Upper lobe of right lung (tissue), 1 donor: ENCODE data around the gene LDLRAD3. TPM values are rescaled to one million over a fixed set of nuclear protein-coding genes. Genes with fewer than 3 reads are reported as not detected.

Experiments used
- ATAC-seq: fragments of 200-7000 bp; cut with Tn5 transposase; one replicate; pipeline ENCODE4 v1.9.1; 2020; ENCODE audit warnings: mild to moderate bottlenecking, moderate library complexity
- DNase-seq: peaks from one replicate; pipeline ENCODE4 v3.0.0-alpha.2; 2020
- H3K27ac ChIP-seq: fragments of 200-600 bp; one replicate; pipeline ENCODE4 v1.8.0; 2022
- H3K27me3 ChIP-seq: fragments of 200-600 bp; one replicate; pipeline ENCODE4 v1.8.0; 2022; ENCODE audit warnings: mild to moderate bottlenecking
- H3K36me3 ChIP-seq: fragments of 200-600 bp; one replicate; pipeline ENCODE4 v1.8.0; 2022
- H3K4me1 ChIP-seq: fragments of 200-600 bp; one replicate; pipeline ENCODE4 v1.8.0; 2022
- H3K4me3 ChIP-seq: fragments of 200-600 bp; one replicate; pipeline ENCODE4 v1.8.0; 2022; ENCODE audit warnings: mild to moderate bottlenecking
- H3K9me3 ChIP-seq: fragments of 200-600 bp; one replicate; pipeline ENCODE4 v1.8.0; 2022
- CTCF ChIP-seq: fragments of 200-600 bp; IDR thresholded peaks from one replicate; pipeline ENCODE4 v1.8.0; 2022; ENCODE audit warnings: antibody characterized with exemption
- intact Hi-C: fragments of 100-400 bp; cut with DNase I; formaldehyde crosslinking; loops from one replicate; pipeline ENCODE4 v1.11.0; 2022
- total RNA-seq: library from RNA; stranded (reverse); fragmentation: NEBNext Ultra II Directional; extraction: Animal tissue kit (Norgen Biotek cat#: 25700); gene quantifications from one replicate; pipeline ENCODE4 v1.2.1, GENCODE V29; 2021
- donor health status: DM: no; HTN: yes; CAD: no; lungs with severe emphysema.

Gene LDLRAD3
- total RNA-seq, 1 donor from 2014 or later: 7.9 TPM

GRCh38 chr11:36116161-36116560 is 172.3 kb downstream of the LDLRAD3 start:
- TF ChIP-seq CTCF: no peak
- DNase-seq (no peak), ATAC-seq (no peak)
- H3K9me3 ChIP-seq: no peaks in the 10 kb centered on the region
- H3K4me1 ChIP-seq: no peaks in the 10 kb centered on the region
- no peak overlapping the region for H3K4me3 ChIP-seq
- H3K27ac ChIP-seq: no peak overlapping the region
- no peaks in the 10 kb centered on the region for H3K36me3 ChIP-seq
- no peaks in the 10 kb centered on the region for H3K27me3 ChIP-seq
- intact Hi-C loops: no loop called here

- no peak overlapping the region for H3K27ac ChIP-seq
- no peaks in the 10 kb centered on the region for H3K9me3 ChIP-seq
- ATAC-seq: no peak
- H3K27me3 ChIP-seq: no peaks in the 10 kb centered on the region
- H3K36me3 ChIP-seq: no peaks in the 10 kb centered on the region
- no peak for TF ChIP-seq CTCF
- intact Hi-C loops: no loop called here
- no peak overlapping the region for H3K4me3 ChIP-seq
- H3K4me1 ChIP-seq: no peaks in the 10 kb centered on the region
- no peak for DNase-seq
Observed at GRCh38 chr11:36118084-36118483, 174.2 kb downstream of the LDLRAD3 start.

DNA sequence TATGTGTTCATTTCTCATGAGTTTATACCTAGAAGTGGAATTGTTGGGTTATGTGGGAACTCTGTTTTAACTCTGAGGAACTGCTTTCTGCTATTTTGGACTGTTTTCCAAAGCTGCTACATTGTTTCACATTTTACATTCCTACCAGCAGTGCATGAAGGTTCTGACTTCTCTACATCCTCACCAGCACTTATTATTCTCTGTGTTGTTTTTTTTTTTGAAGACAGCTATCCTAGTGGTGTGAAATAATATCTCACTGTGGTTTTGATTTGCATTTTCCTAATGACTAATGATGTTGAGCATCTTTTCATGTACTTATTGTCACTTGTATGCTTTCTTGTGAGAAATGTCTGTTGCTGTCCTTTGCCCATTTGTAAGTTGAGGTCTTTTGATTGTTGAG is 175.4 kb downstream of the LDLRAD3 start:
- TF ChIP-seq CTCF: no peak
- DNase-seq (no peak), ATAC-seq (no peak)
- H3K36me3 ChIP-seq: no peaks in the 10 kb centered on the region
- intact Hi-C loops: no loop called here
- H3K9me3 ChIP-seq: no peaks in the 10 kb centered on the region
- no peaks in the 10 kb centered on the region for H3K27me3 ChIP-seq
- H3K27ac ChIP-seq: no peak overlapping the region
- H3K4me3 ChIP-seq: no peak overlapping the region
- H3K4me1 ChIP-seq: no peaks in the 10 kb centered on the region

- H3K36me3 ChIP-seq: no peaks in the 10 kb centered on the region
- intact Hi-C loops: no loop called here
- no peaks in the 10 kb centered on the region for H3K4me1 ChIP-seq
- H3K4me3 ChIP-seq: no peak overlapping the region
- ATAC-seq (no peak), DNase-seq (no peak)
- no peak for TF ChIP-seq CTCF
- H3K27me3 ChIP-seq: no peaks in the 10 kb centered on the region
- H3K9me3 ChIP-seq: no peaks in the 10 kb centered on the region
- no peak overlapping the region for H3K27ac ChIP-seq
Observed at GRCh38 chr11:36121054-36121453, 177.2 kb downstream of the LDLRAD3 start.

GRCh38 chr11:36122671-36123070 is 178.8 kb downstream of the LDLRAD3 start:
- Histone ChIP-seq H3K4me3 (no peak overlapping the region), H3K9me3 (no peaks in the 10 kb centered on the region), H3K27ac (no peak overlapping the region), H3K27me3 (no peaks in the 10 kb centered on the region), H3K36me3 (no peaks in the 10 kb centered on the region), H3K4me1 (no peaks in the 10 kb centered on the region)
- TF ChIP-seq CTCF: no peak
- ATAC-seq: no peak
- intact Hi-C loops: no loop called here
- no peak for DNase-seq

DNA sequence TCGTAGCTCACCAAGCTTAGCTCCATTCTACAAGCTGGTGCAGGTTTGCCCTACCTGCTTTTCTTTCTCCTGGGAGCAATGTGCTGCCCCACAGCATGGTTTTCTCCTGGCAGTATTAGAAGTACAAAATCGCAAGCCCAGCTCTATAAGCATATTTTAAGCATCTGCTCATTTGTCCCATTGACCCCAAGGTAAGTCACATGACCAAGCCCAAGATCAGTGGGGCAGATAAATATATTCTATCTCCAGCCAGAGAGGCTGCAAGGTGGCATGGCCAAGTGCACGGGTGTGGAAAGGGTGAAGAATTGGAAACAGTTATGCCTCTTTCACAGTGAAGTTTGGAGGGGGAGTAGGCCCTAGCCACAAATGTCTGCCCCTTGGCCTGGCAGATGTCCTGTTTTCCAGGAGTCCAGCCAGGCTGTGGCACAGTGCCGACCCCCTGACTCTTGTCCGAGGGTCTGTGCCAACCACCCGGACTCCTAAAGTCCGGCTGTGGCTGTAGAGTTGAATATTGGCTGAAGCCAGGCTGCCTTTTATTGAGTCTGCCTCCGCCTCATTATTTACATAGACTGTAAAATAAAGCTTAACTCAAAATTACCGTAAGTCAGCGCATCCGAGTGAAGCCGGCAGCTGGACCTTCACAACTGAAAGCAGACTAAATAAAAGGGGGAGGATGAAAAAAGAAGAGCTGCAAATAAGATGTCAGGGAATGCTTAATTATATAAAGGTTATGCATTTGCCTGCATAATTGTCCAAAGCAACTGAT is 179.7 kb downstream of the LDLRAD3 start:
- no peak for ATAC-seq
- intact Hi-C loops: no loop called here
- H3K4me1 ChIP-seq: no peaks in the 10 kb centered on the region
- H3K36me3 ChIP-seq: no peaks in the 10 kb centered on the region
- H3K9me3 ChIP-seq: no peaks in the 10 kb centered on the region
- DNase-seq: no peak
- H3K4me3 ChIP-seq: no peak overlapping the region
- no peak for TF ChIP-seq CTCF
- H3K27ac ChIP-seq: no peak overlapping the region
- no peaks in the 10 kb centered on the region for H3K27me3 ChIP-seq
